Hematopoietic multipotent progenitor cell (in vitro differentiated cells): ENCODE data around the gene GGT5. TPM values are rescaled to one million over a fixed set of nuclear protein-coding genes. Genes with fewer than 3 reads are reported as not detected.
"Not testable (repeated sequence)": the region's sequence is repeated elsewhere in the genome, so short reads cannot be mapped to it uniquely, and the experiment has no call there.

Source experiments
- DNase-seq, 3 donors: peaks; one replicate each; pipeline ENCODE4 v3.0.0-alpha.2; 2011 to 2015; ENCODE audit warnings: low read depth in 2 of 3, low spot score in 2 of 3
- total RNA-seq: library from RNA; depleted of rRNA; stranded (reverse); fragments of >200 nt; gene quantifications from one replicate; pipeline ENCODE4 v1.2.3, GENCODE V29; 2012

Gene GGT5
- total RNA-seq, 1 donor = 0.27 TPM

- DNase-seq = not testable (repeated sequence)
Measured at GRCh38 chr22:24264329-24264896, 19.5 kb upstream of the GGT5 start.

- not testable (repeated sequence) for DNase-seq
Measured at GRCh38 chr22:24263479-24263878, 18.6 kb upstream of the GGT5 start.

- not testable (repeated sequence) for DNase-seq
Measured at GRCh38 chr22:24262185-24262749, 17.4 kb upstream of the GGT5 start.

GRCh38 chr22:24259459-24259858 is 14.6 kb upstream of the GGT5 start:
- peak in 2 of 3 donors; percentile 79 to 86 for DNase-seq

- DNase-seq = not testable (repeated sequence)
Measured at GRCh38 chr22:24256736-24257135, 11.9 kb upstream of the GGT5 start.

GRCh38 chr22:24256136-24256535 is 11.3 kb upstream of the GGT5 start:
- DNase-seq = not testable (repeated sequence)

GRCh38 chr22:24253126-24253525 is 8.2 kb upstream of the GGT5 start:
- not testable (repeated sequence) for DNase-seq

GRCh38 chr22:24251286-24251685 is 6.4 kb upstream of the GGT5 start:
- DNase-seq = not testable (repeated sequence)

GRCh38 chr22:24249413-24249812 is 4.5 kb upstream of the GGT5 start:
- not testable (repeated sequence) for DNase-seq

GRCh38 chr22:24248611-24249010 is 3.7 kb upstream of the GGT5 start:
- DNase-seq = not testable (repeated sequence)

- DNase-seq = peak in 2 of 3 donors; percentile 63 to 74
Measured at GRCh38 chr22:24247564-24248344, 2.9 kb upstream of the GGT5 start.

GRCh38 chr22:24247011-24247507 is 2.2 kb upstream of the GGT5 start:
- DNase-seq = no peak

- not testable (repeated sequence) for DNase-seq
Measured at GRCh38 chr22:24245584-24246561, 991 bp upstream of the GGT5 start.

- DNase-seq = no peak
Measured at GRCh38 chr22:24244144-24244787, 616 bp downstream of the GGT5 start.

GRCh38 chr22:24243417-24243816 is 1.5 kb downstream of the GGT5 start:
- not testable (repeated sequence) for DNase-seq

- not testable (repeated sequence) for DNase-seq
Measured at GRCh38 chr22:24240985-24241692, 3.7 kb downstream of the GGT5 start.

- no peak for DNase-seq
Measured at GRCh38 chr22:24240381-24240780, 4.5 kb downstream of the GGT5 start.

- DNase-seq = not testable (repeated sequence)
Measured at GRCh38 chr22:24238101-24238694, 6.7 kb downstream of the GGT5 start.

- DNase-seq = no peak
Measured at GRCh38 chr22:24236656-24237055, 8.2 kb downstream of the GGT5 start.
